ENCODE results near the gene NMT1. TPM values are rescaled to one million over a fixed set of nuclear protein-coding genes. Genes with fewer than 3 reads are reported as not detected.
A peak's percentile ranks its signal among the peaks of the same experiment; 100 is the strongest.
"Not testable (repeated sequence)": the region's sequence is repeated elsewhere in the genome, so short reads cannot be mapped to it uniquely, and the experiment has no call there.

Gene NMT1
- total RNA-seq, 1 donor from 2014 or later = 118 TPM

DNA sequence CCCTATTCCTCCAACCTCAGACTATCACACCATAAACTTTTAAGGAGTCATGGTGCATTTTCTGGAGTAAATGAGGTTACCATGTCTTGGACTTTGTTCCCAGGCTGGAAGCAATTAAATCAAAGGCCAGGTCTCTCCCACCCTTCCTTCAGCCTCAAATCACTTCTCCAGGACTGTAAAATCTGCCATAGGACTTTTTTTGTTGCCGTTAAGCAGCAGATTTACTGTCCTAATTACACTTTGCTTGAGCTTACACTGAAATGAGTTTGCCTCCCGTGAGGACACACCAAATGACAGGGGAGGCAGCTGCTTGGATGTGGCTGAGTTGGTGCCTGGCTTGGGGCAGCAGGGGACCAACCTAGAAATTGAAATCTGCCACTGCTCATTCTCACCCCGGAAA lies 24.4 kb upstream of the NMT1 start:
- DNase-seq (ENCODE audit: low spot score) = no peak

DNA sequence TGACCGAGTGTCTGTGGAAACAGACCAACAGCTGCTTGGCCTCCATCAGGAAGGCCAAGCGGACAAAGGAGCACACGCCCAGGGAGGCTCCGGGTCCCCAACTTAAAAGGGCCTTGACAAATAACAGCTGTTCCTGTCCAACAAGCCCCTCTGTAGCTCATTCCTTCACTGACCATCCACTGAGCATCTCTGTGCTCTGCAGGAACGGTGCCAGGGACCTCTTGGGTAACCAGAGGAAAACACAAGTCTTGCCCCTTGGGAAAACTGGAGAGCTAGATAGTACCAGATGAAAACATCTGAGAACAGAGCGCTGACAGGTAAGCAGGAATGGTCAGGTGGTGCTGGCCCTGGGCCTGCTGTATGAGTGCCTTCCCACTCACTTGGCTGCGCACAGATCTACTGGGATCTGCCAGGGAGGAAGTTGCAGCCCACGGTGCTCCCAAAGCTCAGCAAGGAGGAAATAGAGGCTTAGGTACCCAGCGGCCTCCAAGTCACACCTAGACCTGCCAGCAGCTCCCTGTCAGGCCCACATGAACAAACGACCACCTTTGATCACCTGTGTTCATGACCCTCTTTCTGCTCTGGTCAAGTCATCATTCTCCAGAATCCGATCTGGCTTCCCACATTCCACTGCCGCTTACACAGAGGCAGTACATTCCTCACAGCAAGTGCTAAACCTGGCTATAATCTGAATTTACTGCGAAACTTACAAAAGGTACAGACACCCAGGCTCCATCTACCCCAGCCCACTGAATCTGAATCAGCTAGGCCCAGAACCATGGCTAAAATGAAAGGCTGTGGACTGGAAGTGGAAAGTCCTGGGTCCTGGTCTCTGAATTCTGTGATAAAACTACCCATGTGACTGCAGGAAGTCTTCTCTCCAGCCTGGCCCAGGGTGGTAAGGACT lies 22.1 kb upstream of the NMT1 start:
- DNase-seq (ENCODE audit: low spot score) = no peak

DNA sequence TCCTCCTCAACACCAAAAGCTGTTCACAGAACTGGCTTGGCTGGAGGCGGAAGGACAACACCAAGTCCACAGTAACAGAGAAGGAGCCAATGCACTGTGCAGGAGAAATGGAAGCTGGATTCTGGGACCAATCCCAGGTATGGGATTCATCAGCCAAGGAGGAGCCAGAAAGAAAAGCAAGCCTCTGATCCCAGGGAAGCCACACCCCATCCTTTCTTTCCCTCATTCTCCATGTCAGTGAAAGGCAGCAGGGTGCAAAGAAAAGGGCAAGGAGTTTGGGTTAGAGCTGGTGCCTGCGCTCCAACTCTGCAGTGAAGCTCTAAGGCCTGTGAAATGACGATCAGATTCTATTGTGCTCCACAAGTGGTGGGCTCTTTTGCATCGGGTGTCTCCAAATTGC lies 20.7 kb upstream of the NMT1 start:
- no peak for DNase-seq (ENCODE audit: low spot score)

DNA sequence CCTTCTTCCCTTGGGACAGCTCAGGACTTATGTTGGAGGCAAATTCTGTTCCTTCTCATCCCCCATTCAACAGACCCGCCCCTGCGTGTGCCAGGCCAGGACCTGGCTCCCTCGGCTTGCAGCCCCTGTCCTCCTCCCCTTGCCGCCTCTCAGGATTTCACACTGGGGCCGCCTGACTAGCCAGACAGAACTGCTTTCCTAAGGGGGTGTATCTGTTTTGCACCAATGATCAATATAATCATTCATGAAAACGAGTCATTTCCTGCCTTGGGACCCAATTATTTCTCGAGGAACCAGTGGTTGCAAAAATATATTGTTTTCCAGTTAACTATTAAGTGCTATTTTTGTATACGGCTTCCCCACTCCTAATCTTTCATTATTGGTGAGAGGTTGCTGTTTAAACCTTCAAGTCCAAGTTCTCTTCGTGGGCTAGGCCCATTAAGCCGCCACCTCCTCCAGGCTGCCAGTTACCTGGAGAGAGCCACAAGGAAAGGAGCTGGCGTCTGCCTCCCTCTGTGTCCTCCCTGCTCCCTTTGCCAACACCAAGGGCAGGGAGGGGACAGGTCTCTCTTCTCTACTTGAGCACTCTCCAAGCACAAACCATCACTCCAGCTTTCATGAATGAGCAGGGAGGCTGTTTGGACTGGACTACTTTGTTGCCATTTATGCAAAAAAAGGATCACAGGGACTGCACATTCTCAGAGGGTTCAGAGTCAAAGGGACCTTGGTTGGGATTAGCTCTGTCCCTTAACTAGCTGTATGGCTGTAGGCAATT lies 18.6 kb upstream of the NMT1 start:
- DNase-seq (ENCODE audit: low spot score) = no peak

DNA sequence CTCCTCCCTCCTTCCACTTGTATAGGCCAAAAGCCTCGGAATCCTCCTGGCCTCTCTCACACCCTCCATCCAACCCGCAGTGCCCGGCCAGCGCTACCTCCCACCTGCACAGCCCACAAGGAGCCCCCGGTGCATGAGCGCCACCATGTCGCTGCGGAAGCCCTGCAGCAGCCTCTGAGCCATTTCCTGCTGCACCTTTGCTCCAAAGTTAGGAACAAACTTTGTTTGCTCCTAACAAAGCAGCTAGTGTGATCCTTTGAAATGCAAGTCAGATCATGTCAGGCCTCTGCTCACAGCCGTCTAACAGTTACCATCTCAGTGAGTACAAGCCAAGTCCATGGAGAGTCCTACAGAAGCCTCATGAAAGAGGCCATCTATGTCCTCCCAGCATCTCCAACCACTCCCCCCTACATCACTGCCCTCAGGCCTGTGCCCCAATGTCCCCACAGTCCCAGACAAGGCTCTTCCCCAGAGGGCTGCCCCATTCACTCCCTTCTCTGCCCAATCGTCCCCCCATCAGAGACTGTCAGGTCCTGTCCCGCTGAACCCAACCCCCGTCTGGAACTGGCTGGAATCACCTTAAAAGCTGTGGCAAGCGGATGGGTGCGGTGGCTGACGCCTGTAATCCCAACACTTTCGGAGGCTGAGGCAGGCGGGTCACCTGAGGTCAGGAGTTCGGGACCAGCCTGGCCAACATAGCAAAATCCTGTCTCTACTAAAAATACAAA lies 17.1 kb upstream of the NMT1 start:
- DNase-seq (ENCODE audit: low spot score) = no peak

DNA sequence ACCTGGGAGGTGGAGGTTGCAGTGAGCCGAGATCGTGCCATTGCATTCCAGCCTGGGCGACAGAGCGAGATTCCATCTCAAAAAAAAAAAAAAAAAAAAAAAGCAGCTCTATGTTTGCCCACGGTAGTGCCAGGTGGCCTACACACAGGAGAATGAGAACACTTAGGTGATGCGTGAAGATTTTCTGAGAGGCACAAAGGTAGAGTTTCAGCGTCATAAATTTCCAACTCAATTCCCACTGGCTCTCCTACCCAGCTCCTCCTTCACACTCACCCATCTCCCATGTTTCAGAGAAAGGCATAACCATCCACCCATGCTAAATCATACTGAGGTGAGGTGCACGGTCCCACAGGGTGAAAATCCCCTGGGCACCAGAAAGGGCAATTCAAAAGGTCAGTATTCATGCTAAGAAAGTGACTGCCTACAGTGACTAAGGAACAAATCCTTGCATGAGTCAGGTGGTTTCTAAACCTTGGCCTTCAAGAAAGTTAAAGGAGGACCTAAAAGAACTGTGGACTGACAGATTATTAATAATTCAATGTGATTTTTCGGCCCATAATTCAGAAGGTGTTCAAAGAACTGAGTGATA lies 14.5 kb upstream of the NMT1 start:
- no peak for DNase-seq (ENCODE audit: low spot score)

DNA sequence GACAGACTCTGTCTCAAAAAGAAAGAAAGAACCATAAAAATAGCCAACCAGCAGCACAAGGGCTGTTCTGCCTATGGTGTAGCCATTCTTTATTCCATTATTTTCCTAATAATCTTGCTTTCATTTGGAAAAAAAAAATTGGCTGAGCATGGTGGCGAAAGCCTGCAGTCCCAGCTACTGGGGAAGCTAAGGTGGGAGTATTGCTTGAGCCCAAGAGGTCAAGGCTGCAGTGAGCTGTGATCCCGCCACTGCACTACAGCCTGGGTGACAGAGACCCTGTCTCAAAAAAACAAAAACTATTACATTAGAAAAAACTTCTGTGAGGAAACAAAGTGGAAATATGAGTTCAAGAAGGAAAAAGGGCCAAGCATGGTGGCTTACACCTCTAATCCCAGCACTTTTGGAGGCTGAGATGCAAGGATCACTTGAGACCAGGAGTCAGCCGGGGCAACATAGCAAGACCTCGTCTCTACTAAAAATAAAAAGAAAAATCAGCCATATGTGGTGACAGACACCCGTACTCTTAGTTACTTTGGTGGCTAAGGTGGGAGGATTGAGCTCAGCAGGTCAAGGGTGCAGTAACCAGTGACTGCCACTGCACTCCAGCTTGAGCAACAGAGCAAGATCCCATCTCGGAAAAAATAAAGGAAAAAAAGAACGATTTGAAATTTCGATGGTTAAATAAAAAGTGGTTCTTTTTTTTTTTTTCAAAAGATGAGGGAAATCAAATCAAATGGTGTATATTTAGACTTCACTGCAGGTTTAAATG lies 12.1 kb upstream of the NMT1 start:
- DNase-seq (ENCODE audit: low spot score) = no peak

DNA sequence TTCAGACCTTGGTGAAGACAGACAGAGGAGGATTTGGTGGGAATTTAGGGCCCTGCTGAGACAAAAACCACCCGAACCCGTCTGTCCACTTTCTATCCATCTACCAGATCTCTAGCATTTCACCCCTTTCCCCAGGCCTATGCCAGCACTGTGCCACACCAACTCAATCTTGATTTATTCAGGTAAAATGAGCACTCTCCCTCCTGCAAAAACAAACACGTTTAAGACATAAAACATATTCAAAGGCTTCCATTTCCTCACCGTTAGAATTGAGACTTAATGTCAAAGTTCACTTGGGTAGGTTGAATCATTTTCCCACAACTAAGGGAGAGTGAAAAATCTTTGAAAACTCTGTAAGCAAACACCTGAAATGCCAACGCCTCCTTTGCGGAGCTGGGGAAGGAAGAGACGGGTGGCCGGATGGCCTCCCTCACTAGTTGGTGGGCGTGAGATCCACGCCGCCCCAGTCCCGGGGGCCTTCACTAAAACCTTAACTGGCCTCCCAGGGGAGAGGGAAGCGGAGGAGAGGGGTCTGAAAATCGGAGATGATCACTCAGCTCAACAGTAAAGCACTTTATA lies 10.5 kb upstream of the NMT1 start:
- no peak for DNase-seq (ENCODE audit: low spot score)

DNA sequence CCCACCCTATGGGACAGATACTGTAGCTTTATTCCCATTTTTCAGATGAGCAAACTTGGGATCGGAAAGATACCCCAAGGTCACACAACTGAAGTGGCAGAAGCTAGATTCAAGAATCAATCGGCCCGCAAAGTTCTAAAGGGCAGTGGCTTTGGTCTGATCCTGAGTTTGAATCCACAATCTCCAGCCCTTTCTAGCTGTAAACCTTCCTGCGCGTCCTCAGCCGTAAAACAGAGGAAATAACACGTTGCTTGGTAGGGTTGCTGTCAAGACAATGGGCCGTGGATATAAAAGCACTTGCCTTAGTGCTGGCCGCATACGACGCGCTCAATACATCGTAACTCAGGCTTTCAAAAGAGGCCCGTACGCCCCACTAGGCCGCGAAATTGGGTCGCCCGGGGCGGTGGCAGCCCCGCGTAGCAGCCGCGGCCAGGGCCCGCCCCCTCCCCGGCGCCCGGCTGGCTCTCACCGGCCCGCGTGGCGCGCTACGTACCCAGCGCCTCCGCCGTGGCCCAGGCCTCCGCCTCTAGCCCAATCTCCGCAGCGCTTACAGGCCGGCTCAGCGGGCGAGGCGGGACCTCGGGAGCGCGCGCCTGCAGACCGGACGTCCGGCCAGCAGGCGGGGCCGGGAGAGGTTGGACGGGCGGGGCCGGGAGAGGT lies 9.9 kb upstream of the NMT1 start, which contains the start of gene DCAKD:
DCAKD (minus strand) TSS at position 573 of the 660 bp plus-strand sequence. CDS start 16,747 bp downstream, outside the sequence.
- peak; percentile 97 for DNase-seq (ENCODE audit: low spot score)

DNA sequence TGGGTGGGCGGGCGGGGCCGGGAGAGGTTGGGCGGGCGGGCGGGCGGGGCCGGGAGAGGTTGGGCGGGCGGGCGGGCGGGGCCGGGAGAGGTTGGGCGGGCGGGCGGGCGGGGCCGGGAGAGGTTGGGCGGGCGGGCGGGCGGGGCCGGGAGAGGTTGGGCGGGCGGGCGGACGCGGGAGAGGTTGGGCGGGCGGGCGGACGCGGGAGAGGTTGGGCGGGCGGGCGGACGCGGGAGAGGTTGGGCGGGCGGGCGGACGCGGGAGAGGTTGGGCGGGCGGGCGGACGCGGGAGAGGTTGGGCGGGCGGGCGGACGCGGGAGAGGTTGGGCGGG lies 9.4 kb upstream of the NMT1 start:
- DNase-seq (ENCODE audit: low spot score) = not testable (repeated sequence)

DNA sequence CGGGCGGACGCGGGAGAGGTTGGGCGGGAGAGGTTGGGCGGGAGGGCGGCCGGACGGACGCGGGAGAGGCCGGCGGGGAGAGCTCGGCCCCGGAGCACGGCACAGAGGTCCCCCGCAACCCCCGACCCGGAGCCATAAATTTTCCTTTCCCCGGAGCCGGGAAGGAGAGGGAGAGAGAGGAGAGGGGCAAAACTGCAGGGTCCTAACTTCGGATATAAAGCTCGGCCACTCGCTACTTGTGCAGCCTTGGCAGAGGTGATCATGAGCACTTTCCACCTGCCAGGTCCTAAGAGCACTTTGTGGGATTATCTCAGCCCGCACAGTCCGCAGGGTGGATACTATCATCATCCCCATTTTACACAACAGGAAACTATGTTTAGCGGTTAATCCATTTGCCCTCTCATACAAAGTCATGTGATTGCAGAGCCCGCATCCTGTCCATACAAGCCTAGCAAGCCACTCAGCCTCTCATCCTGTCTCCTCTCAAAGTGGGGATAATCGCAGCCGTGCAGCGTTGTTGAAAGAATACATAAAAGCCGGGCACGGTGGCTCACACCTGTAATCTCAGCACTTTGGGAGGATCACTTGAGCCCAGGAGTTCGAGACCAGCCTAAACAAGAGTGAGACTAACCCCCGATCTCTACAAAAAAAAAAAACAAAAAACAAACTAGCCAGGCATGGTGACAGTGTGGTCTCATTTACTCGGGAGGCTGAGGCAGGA lies 8.9 kb upstream of the NMT1 start:
- no peak for DNase-seq (ENCODE audit: low spot score)

DNA sequence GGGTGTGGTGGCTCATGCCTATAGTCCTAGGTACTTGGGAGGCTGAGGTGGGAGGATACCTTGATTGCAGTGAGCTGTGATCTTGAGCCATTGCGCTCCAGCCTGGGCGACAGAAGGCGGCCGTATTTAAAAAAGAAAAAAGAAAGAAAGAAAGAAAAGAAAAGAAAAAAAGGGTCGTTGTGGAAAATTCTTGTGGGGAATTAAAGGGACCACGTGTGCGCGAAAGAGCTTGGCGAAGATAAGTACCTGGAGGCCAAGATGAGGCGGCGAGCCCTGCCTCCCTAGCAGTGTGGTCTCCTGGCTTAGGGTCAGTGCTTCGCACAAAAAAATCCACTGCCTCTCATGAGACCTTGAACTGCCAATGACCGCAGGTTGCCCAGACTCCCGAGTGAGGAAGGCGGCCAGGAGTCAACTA lies 728 bp upstream of the NMT1 start:
- DNase-seq (ENCODE audit: low spot score) = peak; percentile 12

DNA sequence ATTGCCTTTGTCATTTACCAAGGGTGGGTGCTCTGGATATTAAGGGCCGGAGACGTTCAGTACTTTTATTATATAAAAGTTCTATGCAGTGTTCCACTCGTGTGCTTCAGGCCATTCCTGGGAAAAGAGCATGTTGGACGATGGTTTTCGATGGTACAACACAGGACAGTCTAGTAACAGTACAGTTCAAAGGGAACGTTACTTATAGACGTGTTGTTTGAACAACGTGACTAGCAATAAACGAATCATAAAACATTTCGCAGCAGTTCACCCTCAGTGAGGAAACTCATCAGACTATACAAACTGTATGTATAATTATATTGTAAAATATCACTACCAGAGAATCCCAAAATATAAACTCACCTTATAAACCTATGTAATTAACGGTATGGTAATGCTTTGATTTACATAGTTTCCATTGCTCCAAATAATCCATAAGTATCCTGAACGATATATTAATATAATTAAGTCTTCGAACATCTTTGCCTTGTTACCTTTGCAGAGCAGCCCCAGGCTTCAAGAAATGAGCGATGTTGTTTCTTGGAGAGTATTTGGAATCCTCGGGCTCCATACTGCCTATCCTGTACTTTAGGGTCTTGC lies 589 bp downstream of the NMT1 start:
- no peak for DNase-seq (ENCODE audit: low spot score)

DNA sequence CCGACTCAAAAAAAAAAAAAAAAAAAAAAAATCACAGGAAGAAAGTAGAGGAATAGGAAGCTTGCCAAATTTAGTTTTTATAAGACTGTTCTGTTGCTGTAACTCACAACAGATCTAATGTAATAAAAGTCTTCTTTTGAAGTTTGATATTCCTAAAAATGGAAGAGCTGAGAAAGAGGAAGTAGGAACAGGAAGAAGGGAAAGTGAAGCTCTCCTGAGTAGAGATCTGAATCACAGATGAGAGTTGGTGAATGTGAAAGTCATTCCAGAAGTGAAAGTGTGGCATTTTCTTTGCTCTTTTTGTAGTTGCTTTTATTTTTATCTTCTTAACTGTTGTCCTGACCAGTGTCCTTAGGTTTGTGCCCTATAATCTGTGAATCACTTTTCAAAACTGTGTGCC lies 2.1 kb downstream of the NMT1 start:
- no peak for DNase-seq (ENCODE audit: low spot score)

DNA sequence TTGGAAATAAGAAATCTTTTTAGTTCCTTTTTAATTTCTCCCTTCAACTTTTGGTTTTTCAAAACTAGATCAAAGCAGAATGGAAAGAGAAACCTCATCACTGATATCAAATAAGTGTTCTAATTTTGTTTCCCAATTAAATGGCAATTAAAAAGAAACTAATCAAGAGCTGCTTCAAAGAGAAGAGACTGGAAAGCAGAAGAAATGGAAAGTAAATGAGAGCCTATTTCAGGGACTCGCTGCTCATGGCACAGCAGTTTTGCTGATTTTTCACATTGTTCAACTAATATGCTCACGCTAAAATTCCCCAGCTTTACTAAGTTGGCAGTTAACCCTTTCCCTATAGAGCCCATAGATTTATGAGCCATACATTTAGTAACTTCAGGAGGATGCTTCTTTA lies 6.5 kb downstream of the NMT1 start:
- no peak for DNase-seq (ENCODE audit: low spot score)

DNA sequence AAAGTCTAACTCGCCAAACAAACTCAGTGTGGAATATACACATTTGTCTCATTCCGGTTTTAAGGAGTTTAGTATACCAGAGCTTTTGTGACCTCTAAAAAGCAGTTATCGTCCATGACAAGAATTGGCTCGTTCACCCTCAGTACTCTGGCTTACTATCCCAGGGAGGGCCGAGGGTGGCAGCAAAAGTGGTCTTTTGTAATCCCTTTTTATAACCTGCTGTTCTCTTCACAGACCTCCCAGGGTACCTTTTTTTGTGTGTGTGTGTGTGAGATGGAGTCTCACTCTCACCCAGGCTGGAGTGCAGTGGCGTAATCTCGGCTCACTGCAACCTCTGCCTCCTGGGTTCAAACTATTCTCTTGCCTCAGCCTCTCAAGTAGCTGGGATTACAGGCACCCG lies 8.9 kb downstream of the NMT1 start:
- peak; percentile 35 for DNase-seq (ENCODE audit: low spot score)

DNA sequence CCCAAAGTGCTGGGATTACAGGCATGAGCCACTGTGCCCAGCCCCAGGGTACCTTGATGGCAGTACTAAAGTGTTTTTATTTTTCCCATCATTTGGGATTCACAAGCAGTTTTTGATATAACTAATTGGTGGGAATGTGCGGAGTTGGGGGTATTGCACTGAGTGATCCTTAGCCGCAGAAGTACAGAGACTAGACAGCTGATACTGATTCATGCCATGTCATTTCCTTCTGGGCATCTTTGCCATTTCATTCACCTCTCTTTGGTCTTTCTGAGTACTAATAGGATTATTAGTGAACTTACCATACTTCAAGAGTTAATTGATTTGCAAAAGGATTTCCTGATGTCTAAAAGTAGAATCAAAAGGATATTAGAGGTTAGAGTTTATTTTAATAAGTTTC lies 9.7 kb downstream of the NMT1 start:
- DNase-seq (ENCODE audit: low spot score) = no peak

DNA sequence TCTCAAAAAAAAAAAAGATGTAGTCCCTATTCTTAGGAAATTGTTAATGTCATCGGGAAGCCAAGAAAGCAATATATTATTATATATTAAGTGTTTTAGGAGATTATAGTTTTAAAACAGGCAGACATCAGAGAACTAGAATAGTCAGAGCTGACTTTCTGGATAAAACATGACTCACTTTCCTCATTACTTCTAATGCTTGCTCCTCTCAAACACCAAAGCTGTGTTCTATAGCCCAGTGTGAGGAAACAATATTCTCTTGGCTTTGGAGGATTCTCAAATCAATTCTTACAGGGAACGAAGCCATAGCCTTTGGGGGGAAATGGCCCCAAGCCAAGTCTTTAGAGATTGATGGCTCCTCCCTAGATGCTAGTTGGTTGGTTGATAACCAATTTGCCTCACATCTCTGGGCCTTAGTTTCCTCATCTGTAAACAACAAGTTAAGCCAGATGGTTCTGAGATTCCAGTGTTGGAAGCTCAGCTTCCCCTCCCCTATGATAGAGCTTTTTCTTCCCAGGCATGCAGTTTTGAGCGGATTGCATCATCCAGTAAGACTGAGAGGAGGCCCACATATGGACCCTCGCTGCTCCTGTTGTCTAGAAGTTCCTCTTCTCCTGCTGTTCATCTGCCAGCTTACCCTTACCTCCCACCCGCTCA lies 12.4 kb downstream of the NMT1 start:
- no peak for DNase-seq (ENCODE audit: low spot score)

All from mesenteric fat pad (tissue), 1 donor.